IgD-negative memory B cell (primary cell): Measurements from ENCODE around the gene SPATA13. TPM values are rescaled to one million over a fixed set of nuclear protein-coding genes. Genes with fewer than 3 reads are reported as not detected.

Experiments used
- H3K27ac Mint-ChIP-seq, 3 donors: one replicate each; pipeline ENCODE4 v1.8.0; 2020 to 2022; ENCODE audit warnings: mild to moderate bottlenecking in 3 of 3, mixed read lengths in 3 of 3, moderate library complexity in 1 of 3
- H3K27me3 Mint-ChIP-seq: one replicate; pipeline ENCODE4 v1.8.0; 2021; ENCODE audit warnings: mixed read lengths
- H3K36me3 Mint-ChIP-seq: one replicate; pipeline ENCODE4 v1.8.0; 2020; ENCODE audit warnings: mild to moderate bottlenecking, mixed read lengths
- H3K4me1 Mint-ChIP-seq, 3 donors: one replicate each; pipeline ENCODE4 v1.8.0; 2020 to 2022; ENCODE audit warnings: mixed read lengths in 3 of 3, mild to moderate bottlenecking in 1 of 3
- H3K4me3 Mint-ChIP-seq, 4 donors: one replicate each; pipeline ENCODE4 v1.8.0; 2020 to 2022; ENCODE audit warnings: mild to moderate bottlenecking in 4 of 4, mixed read lengths in 4 of 4, moderate library complexity in 3 of 4
- H3K9me3 Mint-ChIP-seq, 3 donors: one replicate each; pipeline ENCODE4 v1.8.0; 2020 to 2021; ENCODE audit warnings: mixed read lengths in 3 of 3, mild to moderate bottlenecking in 1 of 3
- polyA plus RNA-seq: library from polyadenylated mRNA; unstranded; fragments of 300-500 nt; fragmentation: Illumina TruSeq; gene quantifications from one replicate; pipeline ENCODE4 v1.2.3, GENCODE V29; 2021

SPATA13 gene
- polyA plus RNA-seq, 1 donor from 2014 or later, result 15.6 TPM

GRCh38 chr13:24224232-24224680 lies 63.7 kb downstream of the SPATA13 start:
- H3K27me3 Mint-ChIP-seq, result no peaks in the 10 kb centered on the region
- H3K4me1 Mint-ChIP-seq, result peaks cover 22 to 31% (median 30%) of the 10 kb centered on the region in 3 donors
- peak overlapping the region; percentile 87 to 93 (median 89) for H3K27ac Mint-ChIP-seq
- H3K4me3 Mint-ChIP-seq, result peak overlapping the region; percentile 92 to 97 (median 94)
- no peaks in the 10 kb centered on the region for H3K9me3 Mint-ChIP-seq
- H3K36me3 Mint-ChIP-seq, result no peaks in the 10 kb centered on the region

- peak overlapping the region in 2 of 3 donors; percentile 87 to 92 for H3K27ac Mint-ChIP-seq
- H3K4me3 Mint-ChIP-seq, result peak overlapping the region; percentile 92 to 97 (median 94)
- H3K4me1 Mint-ChIP-seq, result peaks cover 20 to 28% (median 28%) of the 10 kb centered on the region in 3 donors
- no peaks in the 10 kb centered on the region for H3K36me3 Mint-ChIP-seq
- H3K27me3 Mint-ChIP-seq, result no peaks in the 10 kb centered on the region
- no peaks in the 10 kb centered on the region for H3K9me3 Mint-ChIP-seq
These were observed 64.5 kb downstream of the SPATA13 start for GRCh38 chr13:24225062-24225461.

- Mint-ChIP-seq H3K36me3 (no peaks in the 10 kb centered on the region), H3K9me3 (no peaks in the 10 kb centered on the region), H3K4me3 (peak overlapping the region in 2 of 4 donors; percentile 74 to 92), H3K27me3 (no peaks in the 10 kb centered on the region), H3K27ac (peak overlapping the region in 1 of 3 donors; percentile 23), H3K4me1 (peaks cover 20 to 28% (median 25%) of the 10 kb centered on the region in 3 donors)
These were observed 65.4 kb downstream of the SPATA13 start for GRCh38 chr13:24225930-24226329.

- Mint-ChIP-seq H3K4me1 (peaks cover 20 to 28% (median 25%) of the 10 kb centered on the region in 3 donors), H3K36me3 (no peaks in the 10 kb centered on the region), H3K9me3 (no peaks in the 10 kb centered on the region), H3K4me3 (peak overlapping the region in 2 of 4 donors; percentile 12 to 73), H3K27ac (no peak overlapping the region), H3K27me3 (no peaks in the 10 kb centered on the region)
These were observed 66.2 kb downstream of the SPATA13 start for GRCh38 chr13:24226762-24227161.

GRCh38 chr13:24228852-24229458 lies 68.4 kb downstream of the SPATA13 start:
- Mint-ChIP-seq H3K36me3 (no peaks in the 10 kb centered on the region), H3K4me1 (peaks cover 20 to 30% (median 22%) of the 10 kb centered on the region in 3 donors), H3K27ac (no peak overlapping the region), H3K27me3 (no peaks in the 10 kb centered on the region), H3K4me3 (no peak overlapping the region), H3K9me3 (no peaks in the 10 kb centered on the region)

- Mint-ChIP-seq H3K9me3 (no peaks in the 10 kb centered on the region), H3K27ac (peak overlapping the region in 1 of 3 donors; percentile 20), H3K36me3 (no peaks in the 10 kb centered on the region), H3K4me3 (no peak overlapping the region), H3K4me1 (peaks cover 8 to 17% (median 11%) of the 10 kb centered on the region in 3 donors), H3K27me3 (no peaks in the 10 kb centered on the region)
These were observed 70.0 kb downstream of the SPATA13 start for GRCh38 chr13:24230428-24231072.

GRCh38 chr13:24231377-24231776 lies 70.9 kb downstream of the SPATA13 start:
- peaks cover 6 to 11% (median 7%) of the 10 kb centered on the region in 3 donors for H3K4me1 Mint-ChIP-seq
- H3K36me3 Mint-ChIP-seq, result no peaks in the 10 kb centered on the region
- H3K9me3 Mint-ChIP-seq, result no peaks in the 10 kb centered on the region
- no peak overlapping the region for H3K27ac Mint-ChIP-seq
- H3K4me3 Mint-ChIP-seq, result no peak overlapping the region
- H3K27me3 Mint-ChIP-seq, result no peaks in the 10 kb centered on the region

GRCh38 chr13:24232037-24232436 lies 71.5 kb downstream of the SPATA13 start:
- Mint-ChIP-seq H3K27ac (no peak overlapping the region), H3K27me3 (no peaks in the 10 kb centered on the region), H3K4me1 (peaks cover 0 to 4% (median under 1%) of the 10 kb centered on the region in 3 donors), H3K36me3 (peaks cover 2% of the 10 kb centered on the region), H3K9me3 (no peaks in the 10 kb centered on the region), H3K4me3 (no peak overlapping the region)

- Mint-ChIP-seq H3K4me3 (no peak overlapping the region), H3K27me3 (no peaks in the 10 kb centered on the region), H3K4me1 (peaks cover 0 to 6% (median 0%) of the 10 kb centered on the region in 3 donors), H3K36me3 (peaks cover 2% of the 10 kb centered on the region), H3K27ac (no peak overlapping the region), H3K9me3 (no peaks in the 10 kb centered on the region)
These were observed 72.0 kb downstream of the SPATA13 start for GRCh38 chr13:24232474-24232873.

- Mint-ChIP-seq H3K9me3 (no peaks in the 10 kb centered on the region), H3K4me1 (peaks cover 0 to 6% (median 0%) of the 10 kb centered on the region in 3 donors), H3K36me3 (peaks cover 2% of the 10 kb centered on the region), H3K27me3 (no peaks in the 10 kb centered on the region), H3K27ac (no peak overlapping the region), H3K4me3 (no peak overlapping the region)
These were observed 72.9 kb downstream of the SPATA13 start for GRCh38 chr13:24233351-24233901.

- Mint-ChIP-seq H3K9me3 (no peaks in the 10 kb centered on the region), H3K4me1 (peaks cover 0 to 6% (median 0%) of the 10 kb centered on the region in 3 donors), H3K27ac (peak overlapping the region in 1 of 3 donors; percentile 41), H3K4me3 (no peak overlapping the region), H3K27me3 (no peaks in the 10 kb centered on the region), H3K36me3 (peaks cover 2% of the 10 kb centered on the region)
These were observed 73.8 kb downstream of the SPATA13 start for GRCh38 chr13:24234200-24234915.

- Mint-ChIP-seq H3K4me3 (no peak overlapping the region), H3K4me1 (peaks cover 0 to 4% (median 0%) of the 10 kb centered on the region in 3 donors), H3K36me3 (peaks cover 2% of the 10 kb centered on the region), H3K9me3 (no peaks in the 10 kb centered on the region), H3K27me3 (no peaks in the 10 kb centered on the region), H3K27ac (no peak overlapping the region)
These were observed 76.8 kb downstream of the SPATA13 start for GRCh38 chr13:24237356-24237755.

- no peaks in the 10 kb centered on the region for H3K9me3 Mint-ChIP-seq
- H3K4me3 Mint-ChIP-seq, result no peak overlapping the region
- peaks cover 0 to 2% (median 0%) of the 10 kb centered on the region in 3 donors for H3K4me1 Mint-ChIP-seq
- H3K27ac Mint-ChIP-seq, result no peak overlapping the region
- H3K27me3 Mint-ChIP-seq, result no peaks in the 10 kb centered on the region
- H3K36me3 Mint-ChIP-seq, result peaks cover 2% of the 10 kb centered on the region
These were observed 80.8 kb downstream of the SPATA13 start for GRCh38 chr13:24241336-24241735.

- Mint-ChIP-seq H3K4me1 (peaks cover 0 to 4% (median 2%) of the 10 kb centered on the region in 3 donors), H3K27me3 (no peaks in the 10 kb centered on the region), H3K4me3 (no peak overlapping the region), H3K36me3 (peaks cover 3% of the 10 kb centered on the region), H3K9me3 (no peaks in the 10 kb centered on the region), H3K27ac (no peak overlapping the region)
These were observed 81.6 kb downstream of the SPATA13 start for GRCh38 chr13:24242100-24242499.

- peaks cover 0 to 2% (median 2%) of the 10 kb centered on the region in 3 donors for H3K4me1 Mint-ChIP-seq
- peaks cover 3% of the 10 kb centered on the region for H3K36me3 Mint-ChIP-seq
- no peak overlapping the region for H3K27ac Mint-ChIP-seq
- no peaks in the 10 kb centered on the region for H3K27me3 Mint-ChIP-seq
- H3K4me3 Mint-ChIP-seq, result no peak overlapping the region
- H3K9me3 Mint-ChIP-seq, result no peaks in the 10 kb centered on the region
These were observed 82.8 kb downstream of the SPATA13 start for GRCh38 chr13:24243302-24243701.
